ENCODE results near the gene PSMG3. TPM values are rescaled to one million over a fixed set of nuclear protein-coding genes. Genes with fewer than 3 reads are reported as not detected.
A peak's percentile ranks its signal among the peaks of the same experiment; 100 is the strongest.
"Not testable (repeated sequence)": the region's sequence is repeated elsewhere in the genome, so short reads cannot be mapped to it uniquely, and the experiment has no call there.

Gene PSMG3
- total RNA-seq, 1 experiment from 2014 or later: 87.9 TPM

DNA sequence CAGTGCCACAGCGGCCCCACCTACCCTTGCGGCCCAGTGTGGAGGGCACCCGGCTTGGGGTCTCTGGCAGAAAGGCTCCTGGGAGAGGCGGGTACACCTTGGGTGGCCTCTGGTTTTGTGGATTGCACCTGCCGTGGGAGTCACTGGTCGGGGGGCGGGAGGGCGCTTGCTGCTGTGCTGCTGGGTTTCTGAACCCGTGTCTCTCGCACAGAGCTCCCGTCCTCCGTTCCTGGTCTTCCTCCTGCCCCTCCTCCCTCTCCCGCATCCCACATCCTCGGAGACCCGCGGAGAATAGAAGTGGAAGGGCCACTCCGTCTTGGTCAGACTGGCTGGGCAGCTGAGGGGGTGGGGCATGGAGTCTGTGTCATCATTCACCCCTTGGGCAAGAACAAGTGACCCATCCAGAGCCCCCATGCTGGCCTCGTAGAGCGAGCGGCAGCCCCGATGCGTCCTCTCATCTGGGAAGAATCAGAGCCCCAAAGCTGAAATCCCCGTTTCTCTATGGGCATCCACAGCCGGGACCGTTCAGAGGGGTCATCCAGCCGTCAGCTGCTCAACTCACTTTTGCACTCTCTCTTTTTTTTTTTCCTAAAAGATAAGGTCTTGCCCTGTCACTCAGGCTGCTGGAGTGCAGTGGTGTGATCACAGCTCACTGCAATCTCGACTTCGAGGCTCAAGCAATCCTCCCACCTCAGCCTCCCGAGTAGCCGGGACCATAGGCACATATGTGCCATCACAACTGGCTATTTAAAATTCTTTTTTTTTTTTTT, 35.3 kb downstream of the PSMG3 start:
- no peak for DNase-seq (ENCODE audit: low read depth)

DNA sequence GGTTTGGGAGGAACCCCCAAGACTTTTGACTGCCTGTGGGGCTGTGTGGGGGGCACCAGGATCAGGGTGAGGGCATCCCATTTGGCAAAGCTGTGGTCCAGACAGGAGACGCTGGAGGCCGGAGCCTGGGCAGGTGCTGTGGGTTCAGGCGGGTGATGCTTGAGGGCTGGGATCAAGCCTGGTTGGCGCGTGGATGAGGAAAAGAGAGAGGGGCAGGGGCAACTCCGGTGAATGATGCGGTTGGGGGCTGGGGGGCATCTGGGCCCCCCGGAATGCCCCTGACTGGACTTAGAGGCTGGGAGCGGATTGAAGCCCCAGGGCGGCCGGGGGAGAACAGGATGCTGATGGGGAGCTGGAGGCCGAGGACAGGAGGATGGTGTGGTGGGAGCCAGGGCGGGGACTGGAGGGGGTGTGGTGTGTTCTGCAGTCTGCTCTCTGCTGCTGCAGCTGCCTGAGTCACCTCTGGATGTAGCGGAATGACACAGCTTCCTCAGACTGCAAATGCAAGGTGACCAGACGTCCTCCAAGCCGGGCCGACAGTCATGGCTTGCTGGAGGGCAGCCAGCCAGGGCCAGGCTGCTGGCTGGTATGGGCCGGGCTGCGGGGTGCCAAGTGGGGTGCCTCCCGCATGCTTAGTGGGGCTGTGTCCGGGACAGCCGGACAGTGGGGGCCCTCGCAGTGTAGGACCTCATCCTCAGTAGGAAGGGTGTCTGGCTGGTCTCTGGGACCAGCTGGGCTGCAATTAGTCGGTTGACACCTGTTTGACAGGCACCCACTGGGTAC, 36.1 kb downstream of the PSMG3 start:
- peak; percentile 96 for DNase-seq (ENCODE audit: low read depth)

DNA sequence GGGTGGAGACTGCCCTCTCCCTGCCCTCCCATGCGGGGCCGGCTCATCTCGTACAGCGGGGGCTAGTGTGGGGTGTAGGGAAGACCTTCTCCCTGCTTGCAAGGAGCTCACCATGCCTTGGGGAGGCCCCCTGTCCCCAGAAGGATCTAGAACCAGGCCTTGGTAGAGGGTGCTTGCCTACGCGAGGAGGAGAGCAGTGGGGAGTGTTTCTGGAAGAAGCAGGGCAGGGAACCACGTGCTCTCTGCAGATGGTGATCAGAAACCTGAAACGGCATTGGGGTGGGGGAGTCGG, 36.6 kb downstream of the PSMG3 start:
- no peak for DNase-seq (ENCODE audit: low read depth)

GRCh38 chr7:1532456-1533254, 37.2 kb downstream of the PSMG3 start:
- peak; percentile 98 for DNase-seq (ENCODE audit: low read depth)

GRCh38 chr7:1531979-1532455, 37.8 kb downstream of the PSMG3 start:
- peak; percentile 61 for DNase-seq (ENCODE audit: low read depth)

- peak; percentile 61 for DNase-seq (ENCODE audit: low read depth)
Measured at GRCh38 chr7:1531263-1531978, 38.4 kb downstream of the PSMG3 start.

DNA sequence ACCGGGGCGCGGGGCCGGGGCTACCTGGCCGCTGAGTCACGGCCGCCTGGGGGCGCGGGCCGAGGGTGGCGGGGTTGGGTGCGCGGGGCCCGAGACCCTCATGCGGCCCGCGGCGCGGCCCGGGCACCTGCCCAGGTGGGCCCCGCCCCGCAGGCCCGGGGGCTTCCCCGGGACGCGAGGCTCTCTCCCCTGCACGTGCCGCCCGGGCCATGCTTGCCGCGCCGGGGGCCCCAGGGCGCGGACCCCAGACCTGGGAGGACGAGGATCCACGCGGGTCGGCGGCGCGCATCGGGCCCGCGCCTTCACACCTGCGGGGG, 38.9 kb downstream of the PSMG3 start:
- no peak for DNase-seq (ENCODE audit: low read depth)

DNA sequence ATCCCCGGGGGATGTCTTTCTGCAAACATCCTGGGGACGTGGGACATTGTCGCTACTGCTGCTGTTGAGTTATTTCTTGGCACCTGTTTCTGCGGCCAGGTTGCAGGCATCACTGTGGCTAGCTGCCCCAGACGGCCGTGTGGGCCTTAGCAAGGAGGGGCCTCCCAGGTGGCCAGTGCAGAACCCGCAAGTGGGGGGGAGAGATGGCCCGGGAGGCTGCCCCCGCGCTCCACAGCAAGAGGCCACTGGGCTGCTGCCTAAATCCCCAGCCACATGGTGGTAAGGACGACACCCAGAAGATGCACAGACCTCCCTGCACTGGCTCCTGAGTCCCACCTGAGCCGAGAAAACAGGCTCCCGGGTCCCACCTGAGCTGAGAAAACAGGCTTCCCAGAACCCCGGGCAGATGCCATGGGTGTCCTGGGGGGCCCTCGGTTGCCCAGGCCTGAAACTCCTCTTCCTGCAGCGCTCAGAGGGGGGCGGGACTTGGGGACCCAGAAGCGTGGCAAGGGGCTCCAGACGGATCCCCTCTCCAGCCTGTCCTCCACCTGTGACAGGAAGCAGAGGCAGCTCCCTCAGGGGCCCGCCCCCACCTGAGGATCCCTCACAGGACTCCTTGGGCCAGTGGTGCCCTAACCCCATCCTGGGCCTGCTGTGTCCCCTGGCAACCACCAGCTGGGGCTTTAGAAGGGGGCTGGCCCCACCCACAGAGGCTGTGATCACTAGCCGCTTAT, 40.3 kb downstream of the PSMG3 start:
- no peak for DNase-seq (ENCODE audit: low read depth)

GRCh38 chr7:1526271-1526754, 43.5 kb downstream of the PSMG3 start:
- DNase-seq (ENCODE audit: low read depth): no peak

- DNase-seq (ENCODE audit: low read depth): no peak
Measured at GRCh38 chr7:1525409-1525808, 44.4 kb downstream of the PSMG3 start.

- DNase-seq (ENCODE audit: low read depth): no peak
Measured at GRCh38 chr7:1523844-1524243, 46.0 kb downstream of the PSMG3 start.

DNA sequence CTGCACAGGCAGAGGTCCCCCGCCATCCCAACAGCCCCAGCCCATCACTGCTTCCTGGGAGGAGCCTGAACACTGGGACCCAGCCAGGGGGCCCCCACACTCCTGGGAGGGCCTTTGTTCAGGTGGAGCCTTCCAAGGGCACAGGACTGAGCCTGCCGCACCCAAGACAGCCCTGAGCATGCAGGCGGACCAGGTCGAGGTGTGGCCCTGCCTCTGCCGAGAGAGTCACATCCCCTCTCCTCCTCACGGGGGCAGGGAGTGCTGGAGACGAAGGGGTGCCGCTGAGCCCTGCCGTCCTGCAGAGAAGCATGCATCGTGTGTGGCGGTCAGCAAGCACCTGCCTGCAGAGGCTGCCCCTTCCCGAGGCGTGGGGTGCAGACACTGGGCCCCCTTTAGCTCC, 46.6 kb downstream of the PSMG3 start:
- DNase-seq (ENCODE audit: low read depth): no peak

- DNase-seq (ENCODE audit: low read depth): no peak
Measured at GRCh38 chr7:1521456-1521855, 48.4 kb downstream of the PSMG3 start.

GRCh38 chr7:1520539-1521234, 49.1 kb downstream of the PSMG3 start:
- peak; percentile 99 for DNase-seq (ENCODE audit: low read depth)

- not testable (repeated sequence) for DNase-seq (ENCODE audit: low read depth)
Measured at GRCh38 chr7:1519322-1519922, 50.4 kb downstream of the PSMG3 start.

Other genes starting within 250 kb of the PSMG3 start
- 5.5 and 11.1 TPM in 2 replicates for gene MICALL2, start 110.6 kb downstream of the PSMG3 start, total RNA-seq (2014; rRNA removed; shearing (Covaris generic))
- 27.4 and 55.0 TPM in 2 replicates for gene INTS1, start 65.6 kb downstream of the PSMG3 start, total RNA-seq (2014; rRNA removed; shearing (Covaris generic))
- gene MAFK, start 39.3 kb downstream of the PSMG3 start, total RNA-seq (2014; rRNA removed; shearing (Covaris generic)): 13.3 and 26.7 TPM in 2 replicates
- 1.8 and 3.3 TPM in 2 replicates for gene TMEM184A, start 13.8 kb downstream of the PSMG3 start, total RNA-seq (2014; rRNA removed; shearing (Covaris generic))
- not detected in 2 replicates for gene ELFN1, start 100.2 kb upstream of the PSMG3 start, total RNA-seq (2014; rRNA removed; shearing (Covaris generic))